PFSK-1 (cell line): ENCODE results near the gene NPC1L1.

Experiments
- FOXP2 ChIP-seq: optimal IDR thresholded peaks from 2 replicates; pipeline ENCODE3; 2011; ENCODE audit warnings: borderline replicate concordance, control low read depth, inconsistent platforms; ENCODE audit not compliant: insufficient read depth; ENCODE audit errors: extremely low read length, extremely low read depth
- POLR2AphosphoS5 ChIP-seq: IDR thresholded peaks from 2 replicates; pipeline ENCODE4 v1.6.1; 2012; ENCODE audit warnings: low read depth, mild to moderate bottlenecking, control low read depth, low read length, moderate library complexity
- SIN3A ChIP-seq: IDR thresholded peaks from 2 replicates; pipeline ENCODE4 v1.6.1; 2012; ENCODE audit warnings: mild to moderate bottlenecking, low read length, moderate library complexity, borderline replicate concordance; ENCODE audit not compliant: insufficient read depth
- TAF1 ChIP-seq: IDR thresholded peaks from 2 replicates; pipeline ENCODE4 v1.6.1; 2012; ENCODE audit warnings: low read length, control low read depth, borderline replicate concordance; ENCODE audit not compliant: insufficient read depth
- TF ChIP-seq, protein P1 (sequence below), 2 experiments: IDR thresholded peaks; 2 replicates each; pipeline versions ENCODE4 v1.6.1 to v1.8.0; 2011 to 2012; ENCODE audit warnings: low read depth in 2 of 2, low read length in 2 of 2, control low read depth in 1 of 2, inconsistent platforms in 1 of 2, mild to moderate bottlenecking in 1 of 2, moderate library complexity in 1 of 2; ENCODE audit not compliant: insufficient read depth in 1 of 2

Gene NPC1L1

DNA sequence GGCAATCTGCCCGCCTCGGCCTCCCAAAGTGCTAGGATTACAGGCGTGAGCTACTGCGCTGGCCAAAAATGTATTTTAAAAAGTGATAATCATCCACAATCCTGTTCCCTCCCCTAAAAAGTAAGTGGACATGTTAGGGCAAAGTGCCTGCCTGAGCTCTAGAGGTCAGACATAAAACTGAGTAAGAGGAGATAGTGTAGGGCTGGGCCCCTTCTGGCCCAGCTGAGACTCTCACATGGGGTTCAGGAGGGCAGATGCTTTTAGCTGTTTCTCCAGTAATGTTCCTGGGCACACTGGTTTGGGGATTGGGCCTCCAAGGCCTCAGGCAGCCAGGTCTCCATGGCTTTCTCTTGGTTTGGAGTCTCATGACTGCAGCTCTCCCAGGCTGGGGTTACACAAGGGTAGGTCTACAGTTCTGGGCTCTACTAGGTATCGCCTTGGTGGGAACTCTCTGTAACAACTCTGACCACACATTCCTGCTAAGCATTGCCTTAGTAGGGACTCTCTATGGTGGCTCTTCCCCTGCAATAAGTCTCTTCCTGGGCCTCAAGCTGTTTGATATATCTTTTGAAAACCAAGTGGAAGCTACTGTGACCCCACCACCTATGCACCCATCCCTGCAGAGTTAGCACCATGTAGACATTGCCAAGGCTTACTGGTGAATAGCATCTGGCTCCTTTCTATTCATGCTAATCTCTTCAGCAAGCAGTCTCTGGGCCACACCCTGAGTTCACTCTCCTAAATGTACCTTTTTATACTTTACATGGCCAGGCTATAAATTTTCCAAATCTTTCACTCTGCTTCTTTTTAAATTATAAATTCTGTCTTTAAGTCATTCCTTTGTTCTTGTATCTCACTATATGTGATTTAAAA, 43.7 kb downstream of the NPC1L1 start:
- no peak for TF ChIP-seq FOXP2
- TF ChIP-seq, protein P1, sequence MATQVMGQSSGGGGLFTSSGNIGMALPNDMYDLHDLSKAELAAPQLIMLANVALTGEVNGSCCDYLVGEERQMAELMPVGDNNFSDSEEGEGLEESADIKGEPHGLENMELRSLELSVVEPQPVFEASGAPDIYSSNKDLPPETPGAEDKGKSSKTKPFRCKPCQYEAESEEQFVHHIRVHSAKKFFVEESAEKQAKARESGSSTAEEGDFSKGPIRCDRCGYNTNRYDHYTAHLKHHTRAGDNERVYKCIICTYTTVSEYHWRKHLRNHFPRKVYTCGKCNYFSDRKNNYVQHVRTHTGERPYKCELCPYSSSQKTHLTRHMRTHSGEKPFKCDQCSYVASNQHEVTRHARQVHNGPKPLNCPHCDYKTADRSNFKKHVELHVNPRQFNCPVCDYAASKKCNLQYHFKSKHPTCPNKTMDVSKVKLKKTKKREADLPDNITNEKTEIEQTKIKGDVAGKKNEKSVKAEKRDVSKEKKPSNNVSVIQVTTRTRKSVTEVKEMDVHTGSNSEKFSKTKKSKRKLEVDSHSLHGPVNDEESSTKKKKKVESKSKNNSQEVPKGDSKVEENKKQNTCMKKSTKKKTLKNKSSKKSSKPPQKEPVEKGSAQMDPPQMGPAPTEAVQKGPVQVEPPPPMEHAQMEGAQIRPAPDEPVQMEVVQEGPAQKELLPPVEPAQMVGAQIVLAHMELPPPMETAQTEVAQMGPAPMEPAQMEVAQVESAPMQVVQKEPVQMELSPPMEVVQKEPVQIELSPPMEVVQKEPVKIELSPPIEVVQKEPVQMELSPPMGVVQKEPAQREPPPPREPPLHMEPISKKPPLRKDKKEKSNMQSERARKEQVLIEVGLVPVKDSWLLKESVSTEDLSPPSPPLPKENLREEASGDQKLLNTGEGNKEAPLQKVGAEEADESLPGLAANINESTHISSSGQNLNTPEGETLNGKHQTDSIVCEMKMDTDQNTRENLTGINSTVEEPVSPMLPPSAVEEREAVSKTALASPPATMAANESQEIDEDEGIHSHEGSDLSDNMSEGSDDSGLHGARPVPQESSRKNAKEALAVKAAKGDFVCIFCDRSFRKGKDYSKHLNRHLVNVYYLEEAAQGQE (IDR thresholded peaks at IDR 0.05; ENCODE audit: insufficient read depth in 1 of 2, low read depth in 2 of 2, low read length in 2 of 2) = no peak
- no peak for TF ChIP-seq SIN3A
- TF ChIP-seq TAF1 = no peak
- TF ChIP-seq POLR2AphosphoS5 = no peak

- TF ChIP-seq POLR2AphosphoS5 = no peak
- TF ChIP-seq TAF1 = no peak
- TF ChIP-seq FOXP2 = no peak
- TF ChIP-seq, protein P1 (IDR thresholded peaks at IDR 0.05; ENCODE audit: insufficient read depth in 1 of 2, low read depth in 2 of 2, low read length in 2 of 2) = no peak
- TF ChIP-seq SIN3A = no peak
Observed at GRCh38 chr7:44496385-44496784, 44.7 kb downstream of the NPC1L1 start.

GRCh38 chr7:44494960-44495359, 46.2 kb downstream of the NPC1L1 start:
- TF ChIP-seq, protein P1 (IDR thresholded peaks at IDR 0.05; ENCODE audit: insufficient read depth in 1 of 2, low read depth in 2 of 2, low read length in 2 of 2) = no peak
- TF ChIP-seq TAF1 (no peak), POLR2AphosphoS5 (no peak), FOXP2 (no peak)

- TF ChIP-seq FOXP2 (no peak), POLR2AphosphoS5 (no peak), SIN3A (no peak), TAF1 (no peak)
- TF ChIP-seq, protein P1 (IDR thresholded peaks at IDR 0.05; ENCODE audit: insufficient read depth in 1 of 2, low read depth in 2 of 2, low read length in 2 of 2) = no peak
Observed at GRCh38 chr7:44491229-44491628, 49.9 kb downstream of the NPC1L1 start.
